Inferior parietal cortex (tissue), 1 donor: ENCODE data around the gene SYNGR3.
A peak's percentile ranks its signal among the peaks of the same experiment; 100 is the strongest.
"Not testable (repeated sequence)": the region's sequence is repeated elsewhere in the genome, so short reads cannot be mapped to it uniquely, and the experiment has no call there.

ENCODE experiments used
- DNase-seq: peaks from one replicate; pipeline ENCODE4 v3.0.0-alpha.2; 2016; ENCODE audit errors: extremely low spot score

SYNGR3 gene

GRCh38 chr16:2029350-2029749, 39.6 kb downstream of the SYNGR3 start:
- DNase-seq, result no peak

GRCh38 chr16:2030036-2030435, 40.3 kb downstream of the SYNGR3 start:
- DNase-seq, result no peak

DNA sequence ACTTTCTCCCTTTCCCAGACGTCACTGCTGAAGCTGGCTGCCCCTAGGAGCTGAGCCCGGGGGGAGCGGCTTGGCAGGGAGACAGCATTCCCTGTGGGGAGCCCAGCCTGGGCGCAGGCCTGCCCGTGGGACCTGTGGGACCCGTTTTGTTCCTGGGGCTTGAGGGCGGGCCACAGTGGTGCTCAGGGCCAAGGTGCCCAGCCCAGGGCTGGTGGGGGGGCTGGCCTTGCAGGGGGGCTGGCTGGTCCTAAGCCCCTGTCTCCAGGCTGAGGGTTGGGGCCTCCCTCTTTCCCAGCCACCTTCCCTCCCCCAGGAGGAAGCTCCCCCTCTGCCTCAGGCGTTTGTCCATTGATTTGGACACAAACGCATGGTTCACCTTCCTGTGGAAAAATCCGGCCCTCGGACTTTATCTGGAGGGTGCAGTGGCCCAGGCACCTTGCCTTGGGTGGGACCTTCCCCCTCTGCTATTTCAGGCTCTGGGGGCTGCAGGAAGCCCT, 41.4 kb downstream of the SYNGR3 start:
- no peak for DNase-seq

- DNase-seq, result no peak
Measured at GRCh38 chr16:2032285-2033056, 42.7 kb downstream of the SYNGR3 start.

DNA sequence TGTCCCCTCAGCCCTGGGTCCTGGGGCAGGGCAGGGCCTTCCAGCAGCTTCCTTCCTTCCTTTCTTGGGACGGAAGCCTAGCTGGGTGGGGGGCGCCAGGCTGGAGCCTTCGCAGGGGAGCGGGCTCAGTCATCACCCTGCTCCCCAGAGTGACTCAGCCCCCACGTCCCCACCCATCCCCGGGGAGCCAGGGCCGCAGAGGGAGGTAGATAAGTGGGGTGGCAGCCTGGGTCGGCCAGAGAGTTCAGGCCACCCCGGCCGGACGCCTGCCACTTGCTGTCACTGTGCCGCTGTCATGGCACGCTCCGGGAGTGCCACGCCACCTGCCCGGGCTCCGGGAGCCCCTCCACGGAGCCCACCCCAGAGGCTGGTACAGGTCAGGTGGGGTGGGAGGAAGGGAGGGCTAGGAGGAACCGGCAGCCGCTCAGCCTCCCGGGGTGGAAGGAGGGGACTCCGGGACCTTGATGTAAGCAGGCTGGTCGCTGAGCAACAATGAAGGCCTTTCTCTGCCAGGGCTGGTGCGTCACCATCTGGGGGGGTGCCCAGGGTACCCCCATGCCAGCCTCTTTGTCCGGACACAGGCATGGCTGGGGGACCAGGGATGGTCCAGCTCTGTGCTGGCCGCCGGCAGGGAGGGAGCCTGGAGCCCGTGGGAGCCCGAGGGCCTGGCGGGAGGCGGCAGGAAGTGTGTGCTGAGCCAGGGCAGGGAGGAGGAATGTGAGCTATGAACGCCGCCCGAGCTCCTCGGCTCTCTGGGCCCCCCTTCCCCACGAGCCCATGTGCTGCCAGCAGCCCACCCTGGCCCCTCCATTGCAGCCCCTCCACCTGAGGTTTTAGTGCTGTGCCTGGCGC, 43.5 kb downstream of the SYNGR3 start:
- DNase-seq, result peak; percentile 82

DNA sequence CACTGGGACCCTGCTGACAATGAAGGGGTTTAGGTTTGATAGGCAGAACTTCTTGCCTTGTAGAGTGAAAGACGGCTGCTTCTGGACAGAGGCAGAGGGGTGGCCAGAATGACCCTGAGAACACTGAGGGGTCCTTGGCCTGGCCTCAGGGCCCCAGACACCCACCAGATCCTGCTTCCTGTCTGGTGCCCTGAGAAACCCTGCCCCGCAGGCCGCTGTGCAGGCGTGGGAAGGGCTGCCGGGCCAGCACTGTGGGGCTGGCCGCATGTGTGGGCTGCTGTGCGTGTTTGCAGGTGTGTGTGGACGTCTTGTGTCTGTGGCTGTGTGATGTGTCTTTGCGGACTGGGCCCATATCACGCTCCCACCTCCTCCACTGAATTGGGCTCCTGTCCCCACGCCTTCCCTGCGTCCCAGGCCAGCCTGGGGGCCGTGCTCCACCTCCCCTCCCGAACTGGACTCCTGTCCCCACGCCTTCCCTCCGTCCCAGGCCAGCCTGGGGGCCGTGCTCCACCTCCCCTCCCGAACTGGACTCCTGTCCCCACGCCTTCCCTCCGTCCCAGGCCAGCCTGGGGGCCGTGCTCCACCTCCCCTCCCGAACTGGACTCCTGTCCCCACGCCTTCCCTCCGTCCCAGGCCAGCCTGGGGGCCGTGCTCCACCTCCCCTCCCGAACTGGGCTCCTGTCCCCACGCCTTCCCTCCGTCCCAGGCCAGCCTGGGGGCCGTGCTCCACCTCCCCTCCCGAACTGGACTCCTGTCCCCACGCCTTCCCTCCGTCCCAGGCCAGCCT, 44.3 kb downstream of the SYNGR3 start:
- not testable (repeated sequence) for DNase-seq

DNA sequence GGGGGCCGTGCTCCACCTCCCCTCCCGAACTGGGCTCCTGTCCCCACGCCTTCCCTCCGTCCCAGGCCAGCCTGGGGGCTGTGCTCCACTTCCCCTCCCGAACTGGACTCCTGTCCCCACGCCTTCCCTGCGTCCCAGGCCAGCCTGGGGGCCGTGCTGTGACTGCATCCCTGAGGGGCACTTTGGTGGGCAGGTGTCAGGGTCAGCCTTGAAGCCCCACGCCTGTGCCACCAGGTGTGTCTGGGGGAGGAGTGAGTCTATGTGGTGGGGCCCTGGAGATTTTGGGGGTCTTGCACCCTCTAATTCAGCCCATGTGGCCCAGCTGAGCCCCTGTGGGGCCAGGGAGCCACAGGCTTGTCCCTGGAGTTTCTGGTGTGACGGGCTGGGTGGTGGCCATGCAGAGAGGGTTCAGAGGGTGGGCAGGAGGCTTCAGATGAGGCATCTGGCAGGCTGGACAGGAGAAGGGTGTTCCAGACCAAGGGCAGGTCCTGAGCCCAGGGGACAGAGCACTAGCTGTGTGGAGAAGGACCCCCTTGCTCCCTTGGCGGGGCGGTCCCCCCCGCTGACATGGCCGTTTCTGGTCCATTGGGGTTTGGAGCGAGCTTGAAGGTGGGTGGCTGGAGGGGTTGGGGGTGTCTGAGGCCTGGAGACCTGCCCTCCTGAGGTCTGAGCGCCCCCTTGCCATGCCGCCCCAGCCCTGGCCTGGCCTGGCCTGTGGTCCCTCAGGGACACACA, 45.1 kb downstream of the SYNGR3 start:
- DNase-seq, result no peak

DNA sequence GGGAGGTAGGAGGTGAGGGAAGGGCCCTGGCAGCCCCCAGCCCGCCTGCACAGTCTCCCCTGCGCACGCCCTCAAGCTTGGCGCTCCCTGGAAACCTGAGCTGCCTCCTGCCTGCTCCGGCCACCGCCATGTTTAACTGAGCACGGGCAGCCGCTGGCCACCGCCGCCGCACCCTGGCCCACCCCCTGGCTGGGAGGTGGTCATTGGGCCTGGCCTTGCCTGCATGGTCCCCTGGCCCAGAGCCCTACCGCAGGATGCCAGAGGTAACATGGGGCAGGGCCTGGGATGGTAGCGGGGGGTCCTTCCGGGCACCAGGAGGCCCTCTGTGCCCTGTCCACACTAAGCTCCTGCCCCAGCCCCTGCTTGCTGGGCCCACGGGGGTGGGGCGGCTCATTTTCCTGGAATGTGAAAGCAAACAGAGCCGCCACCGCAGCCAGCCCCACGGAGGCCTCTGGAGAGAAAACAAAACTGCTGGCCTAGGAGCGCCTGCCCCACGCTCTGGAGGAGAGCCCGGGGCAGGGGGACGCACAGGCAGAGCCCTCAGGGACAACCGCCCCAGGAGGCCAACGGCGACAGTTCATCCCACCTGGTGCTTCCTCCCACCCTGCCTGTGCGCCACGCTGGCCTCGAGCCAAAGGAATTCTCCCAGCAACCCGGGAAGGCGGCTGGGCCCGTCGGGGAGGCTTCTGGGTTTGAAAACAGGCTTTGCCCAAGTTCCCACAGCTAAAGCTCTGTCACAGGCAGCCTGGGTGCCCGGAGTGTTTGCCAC, 45.8 kb downstream of the SYNGR3 start:
- no peak for DNase-seq

GRCh38 chr16:2036200-2036966, 46.6 kb downstream of the SYNGR3 start:
- no peak for DNase-seq

GRCh38 chr16:2037115-2037514, 47.3 kb downstream of the SYNGR3 start:
- DNase-seq, result no peak

- DNase-seq, result no peak
Measured at GRCh38 chr16:2037647-2038381, 48.0 kb downstream of the SYNGR3 start.

DNA sequence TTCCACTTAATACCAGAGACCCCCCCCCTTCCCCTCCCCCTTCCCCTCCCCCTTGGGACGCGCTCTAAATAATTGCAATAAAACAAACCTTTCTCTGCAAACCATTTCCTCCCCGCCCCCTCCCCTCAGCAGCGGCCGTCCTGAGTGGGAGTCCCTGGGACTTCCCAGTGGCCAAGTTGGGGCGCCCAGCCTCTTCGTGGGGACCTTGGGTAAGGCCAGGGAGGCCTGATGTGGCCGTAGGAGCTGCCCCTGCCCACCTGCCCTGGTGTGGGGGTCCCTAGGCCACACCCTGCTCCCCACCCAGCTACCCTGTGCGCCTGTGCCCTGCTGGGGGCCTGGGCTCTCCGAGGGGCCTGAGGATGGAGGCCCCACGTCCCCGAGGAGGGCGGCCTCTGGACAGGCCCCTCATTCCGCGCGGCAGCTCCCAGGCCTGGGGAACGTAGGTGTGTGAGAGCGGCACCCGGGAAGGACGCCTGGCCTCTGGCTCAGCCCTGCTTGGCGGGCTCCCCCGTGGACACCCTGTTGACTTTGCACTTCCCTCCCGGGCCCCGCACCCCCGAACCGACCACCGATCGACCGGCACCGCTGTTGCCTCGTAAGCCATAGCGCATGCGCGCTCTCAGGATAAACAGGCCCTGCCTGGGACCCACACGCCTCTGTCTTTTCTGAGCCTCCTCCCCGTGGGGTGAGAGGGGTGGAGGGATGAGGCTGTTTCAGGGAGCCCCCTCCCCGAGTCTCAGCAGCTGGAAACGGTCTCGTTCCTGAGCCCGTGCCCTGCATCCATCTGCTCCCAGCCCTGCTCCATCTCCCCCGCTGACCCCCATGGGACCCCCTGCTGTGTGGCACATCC, 48.8 kb downstream of the SYNGR3 start:
- DNase-seq, result no peak

DNA sequence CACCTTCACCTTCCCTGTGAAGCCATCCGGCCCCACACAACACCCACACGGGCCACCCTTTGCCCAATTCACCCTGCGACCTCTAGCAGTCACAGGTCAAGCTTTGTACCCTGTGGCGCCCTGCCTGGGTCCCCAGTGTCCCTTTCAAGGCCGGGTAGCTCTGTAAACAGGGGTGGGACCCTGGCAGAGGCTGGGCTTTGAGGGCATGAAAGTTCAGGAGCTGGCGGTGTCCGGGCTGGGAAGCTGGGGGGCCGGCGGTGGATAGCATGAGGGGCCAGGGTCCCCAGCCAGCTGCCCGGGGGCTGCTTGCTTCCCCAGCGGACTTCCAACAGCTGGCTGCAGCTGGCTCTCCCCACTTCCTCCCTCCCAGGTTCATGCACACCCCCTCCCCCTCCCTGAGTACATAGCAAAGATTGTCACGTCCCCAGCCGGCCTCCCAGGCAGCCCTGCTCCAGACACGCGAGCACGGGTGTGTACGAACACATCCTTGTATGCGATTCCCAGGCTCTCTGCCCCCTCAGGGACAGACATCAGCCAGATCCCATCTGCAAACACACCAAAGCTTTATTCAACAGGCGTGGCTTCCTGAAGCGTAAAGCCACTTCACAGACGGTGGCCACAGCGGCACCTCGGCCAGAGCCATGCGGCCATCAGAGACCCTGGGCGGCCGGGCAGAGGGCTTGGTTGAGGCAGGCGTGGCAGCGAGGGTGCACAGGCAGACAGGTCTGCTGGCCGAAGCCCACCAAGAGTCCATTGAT, 49.7 kb downstream of the SYNGR3 start:
- DNase-seq, result no peak

- no peak for DNase-seq
Measured at GRCh38 chr16:2040041-2040786, 50.4 kb downstream of the SYNGR3 start.

GRCh38 chr16:2040787-2041522, 51.2 kb downstream of the SYNGR3 start:
- DNase-seq, result no peak
